Prostate gland (tissue), 2 donors: Measurements from ENCODE around the gene ZSCAN20. TPM values are rescaled to one million over a fixed set of nuclear protein-coding genes. Genes with fewer than 3 reads are reported as not detected.

ENCODE experiments used
- DNase-seq: peaks from one replicate; pipeline ENCODE4 v3.0.0-alpha.2; 2019; ENCODE audit warnings: low spot score
- H3K27ac ChIP-seq, 2 donors: fragments of 200-600 bp; sonication (generic); 2 replicates each; pipeline ENCODE4 v1.5.1; 2017 to 2019
- H3K27me3 ChIP-seq: fragments of 200-600 bp; sonication (generic); replicated peaks from 2 replicates; pipeline ENCODE4 v1.5.1; 2019; ENCODE audit not compliant: insufficient read depth
- H3K36me3 ChIP-seq, 2 donors: fragments of 200-600 bp; sonication (generic); 1 replicate in 1 of 2; 2 replicates in 1 of 2; pipeline versions ENCODE4 v1.5.1 to v1.8.1; 2017 to 2019
- H3K4me1 ChIP-seq: fragments of 200-600 bp; sonication (generic); replicated peaks from 2 replicates; pipeline ENCODE4 v1.5.1; 2019
- H3K4me3 ChIP-seq, 2 donors: fragments of 200-600 bp; sonication (generic); 2 replicates each; pipeline ENCODE4 v1.5.1; 2017 to 2019
- H3K9me3 ChIP-seq: fragments of 200-600 bp; sonication (generic); 2 replicates; pipeline ENCODE4 v1.5.1; 2017
- POLR2A ChIP-seq: fragments of 450-650 bp; IDR thresholded peaks from one replicate; pipeline ENCODE4 v1.6.1; 2016; ENCODE audit warnings: antibody characterized with exemption, mild to moderate bottlenecking
- POLR2AphosphoS5 ChIP-seq: sonication (generic); formaldehyde crosslinking; IDR thresholded peaks from one replicate; pipeline ENCODE4 v1.6.1; 2017; ENCODE audit warnings: antibody characterized with exemption
- WGBS: methylation state at CpG from one replicate; pipeline ENCODE4 v1.1.5; 2018; 5-methylcytosine and 5-hydroxymethylcytosine counted together
- intact Hi-C: fragments of 100-400 bp; cut with DNase I; formaldehyde crosslinking; loops from one replicate; pipeline ENCODE4 v1.14.2; 2022
- total RNA-seq, 2 donors: library from RNA; depleted of rRNA; stranded (reverse); fragments of >200 nt; gene quantifications; one replicate each; pipeline ENCODE4 v1.1.0, GENCODE V29; 2016
- TF ChIP-seq, protein P1 (sequence below), 4 experiments: fragments of 200-600 bp in 2 of 4; fragments of 450-650 bp in 2 of 4; sonication (generic) in 2 of 4; IDR thresholded peaks; 1 replicate in 3 of 4; 2 replicates in 1 of 4; pipeline ENCODE4 v1.5.1; 2016 to 2019; ENCODE audit warnings: antibody characterized with exemption in 4 of 4, mild to moderate bottlenecking in 2 of 4, moderate library complexity in 2 of 4

Gene ZSCAN20
- total RNA-seq, 2 donors from 2014 or later: 4.7 to 11.1 TPM

DNA sequence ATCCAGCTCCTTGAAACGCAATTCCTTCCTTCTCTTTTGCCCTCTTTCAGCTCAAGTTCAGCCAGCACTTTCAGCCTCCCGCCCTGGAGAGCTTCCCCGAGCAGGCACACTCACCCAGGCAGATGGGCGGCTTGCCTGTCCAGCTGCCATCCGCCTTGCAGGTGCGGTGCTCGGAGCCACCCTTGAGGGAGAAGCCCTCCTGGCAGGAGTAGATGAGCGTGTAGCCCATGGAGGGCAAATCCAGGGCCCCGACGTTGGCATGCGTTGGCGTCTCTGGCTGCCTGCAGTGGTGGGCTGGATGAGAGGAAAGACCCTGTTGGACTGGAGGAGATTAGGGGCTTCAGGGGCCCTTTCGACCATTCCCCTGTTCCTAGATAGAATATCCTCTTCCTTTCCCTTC is 60.5 kb downstream of the ZSCAN20 start:
- Histone ChIP-seq H3K27me3 (no peaks in the 10 kb centered on the region), H3K4me1 (no peaks in the 10 kb centered on the region), H3K4me3 (no peak overlapping the region), H3K27ac (no peak overlapping the region), H3K9me3 (no peaks in the 10 kb centered on the region), H3K36me3 (no peaks in the 10 kb centered on the region)
- intact Hi-C loops: no loop called here
- 88% methylated on average over 13 of the region's 13 CpGs for WGBS
- no peak for DNase-seq
- no peak for TF ChIP-seq POLR2A
- TF ChIP-seq, protein P1, sequence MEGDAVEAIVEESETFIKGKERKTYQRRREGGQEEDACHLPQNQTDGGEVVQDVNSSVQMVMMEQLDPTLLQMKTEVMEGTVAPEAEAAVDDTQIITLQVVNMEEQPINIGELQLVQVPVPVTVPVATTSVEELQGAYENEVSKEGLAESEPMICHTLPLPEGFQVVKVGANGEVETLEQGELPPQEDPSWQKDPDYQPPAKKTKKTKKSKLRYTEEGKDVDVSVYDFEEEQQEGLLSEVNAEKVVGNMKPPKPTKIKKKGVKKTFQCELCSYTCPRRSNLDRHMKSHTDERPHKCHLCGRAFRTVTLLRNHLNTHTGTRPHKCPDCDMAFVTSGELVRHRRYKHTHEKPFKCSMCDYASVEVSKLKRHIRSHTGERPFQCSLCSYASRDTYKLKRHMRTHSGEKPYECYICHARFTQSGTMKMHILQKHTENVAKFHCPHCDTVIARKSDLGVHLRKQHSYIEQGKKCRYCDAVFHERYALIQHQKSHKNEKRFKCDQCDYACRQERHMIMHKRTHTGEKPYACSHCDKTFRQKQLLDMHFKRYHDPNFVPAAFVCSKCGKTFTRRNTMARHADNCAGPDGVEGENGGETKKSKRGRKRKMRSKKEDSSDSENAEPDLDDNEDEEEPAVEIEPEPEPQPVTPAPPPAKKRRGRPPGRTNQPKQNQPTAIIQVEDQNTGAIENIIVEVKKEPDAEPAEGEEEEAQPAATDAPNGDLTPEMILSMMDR (IDR thresholded peaks at IDR 0.05): no peak
- TF ChIP-seq POLR2AphosphoS5: no peak

DNA sequence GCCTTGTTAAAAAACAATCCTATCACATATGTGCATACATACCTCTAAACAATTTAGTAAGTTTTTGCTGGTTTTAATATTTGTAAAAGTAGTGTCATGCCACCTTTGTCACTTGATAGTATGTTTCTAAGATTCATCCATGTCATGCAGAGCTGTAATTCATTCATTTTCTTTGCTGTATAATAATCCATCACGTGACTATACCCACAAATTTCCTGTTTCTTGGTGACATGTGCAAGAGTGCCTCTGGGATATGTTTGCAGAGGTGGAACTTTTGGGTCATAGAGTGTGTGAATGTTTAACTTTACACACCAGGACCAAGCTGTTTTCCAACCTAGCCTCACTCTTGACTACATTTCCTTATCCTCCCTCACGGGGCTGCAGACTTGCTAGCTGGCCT is 62.9 kb downstream of the ZSCAN20 start:
- no peak for DNase-seq

DNA sequence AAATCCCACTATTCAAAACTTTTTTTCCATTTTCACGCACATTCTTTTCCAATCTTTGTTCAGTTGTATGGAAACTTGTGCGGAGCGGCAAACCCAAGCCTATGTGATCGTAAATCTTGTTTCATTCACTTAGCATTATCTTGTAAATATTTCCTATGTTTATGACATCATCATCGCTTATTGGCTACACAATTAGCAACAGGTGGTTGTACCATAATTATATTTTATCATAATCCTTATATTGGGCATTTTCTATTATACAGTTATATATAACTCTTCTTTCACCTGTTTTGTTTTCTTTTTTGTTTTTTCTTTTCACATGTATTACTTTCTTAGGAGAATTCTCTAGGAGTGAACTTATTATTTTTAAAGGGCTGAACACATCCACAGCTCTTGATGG is 65.4 kb downstream of the ZSCAN20 start:
- H3K27ac ChIP-seq: no peak overlapping the region
- intact Hi-C loops: no loop called here
- H3K36me3 ChIP-seq: no peaks in the 10 kb centered on the region
- 82% methylated on average over 5 of the region's 5 CpGs for WGBS
- no peaks in the 10 kb centered on the region for H3K27me3 ChIP-seq
- H3K4me3 ChIP-seq: no peak overlapping the region
- H3K9me3 ChIP-seq: no peaks in the 10 kb centered on the region
- no peak for DNase-seq
- no peak for TF ChIP-seq POLR2A
- no peak for TF ChIP-seq POLR2AphosphoS5
- TF ChIP-seq, protein P1 (IDR thresholded peaks at IDR 0.05): no peak
- H3K4me1 ChIP-seq: no peaks in the 10 kb centered on the region

More for the DNA sequence above, 62.9 kb downstream of the ZSCAN20 start:
- intact Hi-C loops: no loop called here
- H3K36me3 ChIP-seq: no peaks in the 10 kb centered on the region
- no peak overlapping the region for H3K27ac ChIP-seq
- WGBS: 76% methylated on average over 2 of the region's 2 CpGs
- no peak overlapping the region for H3K4me3 ChIP-seq
- no peak for TF ChIP-seq POLR2A
- TF ChIP-seq POLR2AphosphoS5: no peak
- TF ChIP-seq, protein P1 (IDR thresholded peaks at IDR 0.05): no peak
- no peaks in the 10 kb centered on the region for H3K27me3 ChIP-seq
- H3K9me3 ChIP-seq: no peaks in the 10 kb centered on the region
- H3K4me1 ChIP-seq: no peaks in the 10 kb centered on the region

DNA sequence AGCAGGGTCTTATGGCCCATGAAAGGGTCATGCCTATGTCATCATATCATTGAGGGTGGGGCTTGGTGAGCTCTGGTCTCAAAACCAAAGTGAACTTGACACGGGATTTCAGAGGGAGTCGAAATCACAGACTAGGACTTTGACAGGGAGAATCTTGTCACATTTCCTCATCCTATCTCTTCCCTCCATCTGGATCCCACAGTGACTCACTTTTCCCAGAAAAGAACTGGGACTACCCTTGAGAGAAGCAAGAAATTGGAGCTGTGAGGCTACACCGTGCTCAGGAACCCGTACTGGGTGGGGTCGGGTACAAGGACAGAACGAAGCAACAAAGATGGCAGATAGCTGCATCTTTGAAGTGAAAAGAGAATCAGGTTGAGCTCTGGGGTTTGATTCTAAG is 69.5 kb downstream of the ZSCAN20 start:
- intact Hi-C loops: no loop called here
- WGBS: 93% methylated on average over 6 of the region's 6 CpGs

More for the DNA sequence above, 69.5 kb downstream of the ZSCAN20 start:
- H3K27me3 ChIP-seq: no peaks in the 10 kb centered on the region
- TF ChIP-seq POLR2AphosphoS5 (no peak), POLR2A (no peak)
- TF ChIP-seq, protein P1 (IDR thresholded peaks at IDR 0.05): no peak
- H3K27ac ChIP-seq: no peak overlapping the region
- H3K36me3 ChIP-seq: no peaks in the 10 kb centered on the region
- no peaks in the 10 kb centered on the region for H3K9me3 ChIP-seq
- no peak overlapping the region for H3K4me3 ChIP-seq
- no peaks in the 10 kb centered on the region for H3K4me1 ChIP-seq
- no peak for DNase-seq

Other genes with a start within 250 kb of the ZSCAN20 start
- 10 to 100 TPM; 45.0 to 52.0 TPM for gene ZNF362, start 216.2 kb upstream of the ZSCAN20 start, total RNA-seq
- under 1 TPM in 1 of 2 donors, not detected in 1; 0.46 TPM for gene A3GALT2, start 151.5 kb upstream of the ZSCAN20 start, total RNA-seq
- 100 to 1,000 TPM in 1 of 2 donors, 10 to 100 TPM in 1; 75.0 to 131 TPM for gene PHC2, start 41.5 kb upstream of the ZSCAN20 start, total RNA-seq